Gastroesophageal sphincter (tissue), 3 donors: ENCODE data around the gene WDR93.

Experiments
- CTCF ChIP-seq, 4 experiments: fragments of 200-600 bp in 2 of 4; fragments of 450-650 bp in 2 of 4; sonication (generic) in 1 of 4; IDR thresholded peaks; one replicate each; pipeline ENCODE4 v1.5.1; 2017 to 2019; ENCODE audit warnings: antibody characterized with exemption in 4 of 4, mild to moderate bottlenecking in 2 of 4, moderate library complexity in 2 of 4
- EP300 ChIP-seq: sonication (generic); formaldehyde crosslinking; IDR thresholded peaks from one replicate; pipeline ENCODE4 v1.6.1; 2017; ENCODE audit warnings: antibody characterized with exemption, mild to moderate bottlenecking
- POLR2A ChIP-seq, 2 donors: fragments of 450-650 bp; IDR thresholded peaks; one replicate each; pipeline ENCODE4 v1.6.1; 2017; ENCODE audit warnings: antibody characterized with exemption in 2 of 2, mild to moderate bottlenecking in 2 of 2, moderate library complexity in 1 of 2
- POLR2AphosphoS5 ChIP-seq: sonication (generic); formaldehyde crosslinking; IDR thresholded peaks from one replicate; pipeline ENCODE4 v1.6.1; 2017; ENCODE audit warnings: antibody characterized with exemption

- TF ChIP-seq CTCF (IDR thresholded peaks at IDR 0.05), result no peak
- TF ChIP-seq POLR2A (IDR thresholded peaks at IDR 0.05), result no peak
- TF ChIP-seq POLR2AphosphoS5, result no peak
- TF ChIP-seq EP300, result no peak
These were observed 22.4 kb upstream of the WDR93 start for GRCh38 chr15:89668171-89668570.
